Mucosa of stomach (tissue), 1 donor: ENCODE results near the gene STARD9.

Experiments used
- H3K27me3 ChIP-seq: one replicate; pipeline ENCODE4 v1.7.0; 2013; ENCODE audit warnings: mild to moderate bottlenecking, low read length; ENCODE audit not compliant: control insufficient read depth, insufficient read depth
- H3K36me3 ChIP-seq: one replicate; pipeline ENCODE4 v1.7.0; 2013; ENCODE audit warnings: low read length; ENCODE audit not compliant: control insufficient read depth, insufficient read depth
- H3K4me1 ChIP-seq: one replicate; pipeline ENCODE4 v1.7.0; 2013; ENCODE audit warnings: mild to moderate bottlenecking, low read length; ENCODE audit not compliant: control insufficient read depth, insufficient read depth
- H3K4me3 ChIP-seq: one replicate; pipeline ENCODE4 v1.7.0; 2013; ENCODE audit warnings: low read length
- H3K9ac ChIP-seq: one replicate; pipeline ENCODE4 v1.7.0; 2013; ENCODE audit warnings: mild to moderate bottlenecking, low read length, moderate library complexity
- H3K9me3 ChIP-seq: one replicate; pipeline ENCODE4 v1.7.0; 2013; ENCODE audit warnings: mild to moderate bottlenecking, low read length, moderate library complexity; ENCODE audit not compliant: control insufficient read depth
- donor health status: Pancreatic carcinoma.

Gene STARD9

DNA sequence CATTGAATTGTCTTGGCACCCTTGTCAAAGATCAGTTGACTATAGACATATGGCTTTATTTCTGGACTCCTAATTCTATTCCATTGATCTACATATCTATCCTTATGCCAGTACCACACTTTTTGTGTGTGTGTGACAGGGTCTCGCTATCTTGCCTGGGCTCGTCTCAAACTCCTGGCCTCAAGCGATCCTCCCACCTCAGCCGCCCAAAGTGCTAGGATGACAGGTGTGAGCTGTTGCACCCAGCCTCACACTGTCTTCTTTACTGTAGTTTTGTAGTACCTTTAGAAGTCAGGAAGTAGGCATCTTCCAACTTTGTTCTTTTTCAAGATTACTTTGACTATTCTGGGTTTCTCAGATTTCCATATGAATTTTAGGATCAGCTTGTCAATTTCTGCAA, 137.2 kb downstream of the STARD9 start:
- no peak overlapping the region for H3K4me3 ChIP-seq
- H3K27me3 ChIP-seq: no peaks in the 10 kb centered on the region
- H3K36me3 ChIP-seq: no peaks in the 10 kb centered on the region
- no peaks in the 10 kb centered on the region for H3K4me1 ChIP-seq
- no peaks in the 10 kb centered on the region for H3K9me3 ChIP-seq
- no peak overlapping the region for H3K9ac ChIP-seq

DNA sequence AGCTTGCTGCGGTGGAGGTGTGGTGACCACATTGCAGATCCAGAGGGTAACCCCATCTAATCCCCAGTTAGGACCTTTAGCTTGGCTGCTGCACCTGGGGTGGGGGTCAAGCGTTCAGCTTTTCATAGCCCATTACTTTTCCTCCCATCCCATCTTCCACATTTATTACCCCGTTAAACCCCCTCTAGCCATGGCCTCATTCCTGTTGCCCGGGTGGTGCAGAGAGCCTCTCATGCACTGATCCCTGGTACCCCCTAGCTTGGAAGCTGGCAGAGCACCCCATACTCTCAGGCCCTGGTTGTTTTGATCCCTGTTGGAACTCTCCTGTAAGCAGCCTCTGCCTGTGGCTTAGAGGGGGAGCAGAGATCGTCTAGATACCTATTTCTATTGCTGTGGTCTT, 140.7 kb downstream of the STARD9 start:
- Histone ChIP-seq H3K4me3 (no peak overlapping the region), H3K4me1 (no peaks in the 10 kb centered on the region), H3K36me3 (no peaks in the 10 kb centered on the region), H3K9ac (no peak overlapping the region), H3K27me3 (no peaks in the 10 kb centered on the region), H3K9me3 (no peaks in the 10 kb centered on the region)

- Histone ChIP-seq H3K27me3 (no peaks in the 10 kb centered on the region), H3K36me3 (no peaks in the 10 kb centered on the region), H3K9ac (no peak overlapping the region), H3K4me3 (no peak overlapping the region), H3K4me1 (no peaks in the 10 kb centered on the region), H3K9me3 (no peaks in the 10 kb centered on the region)
These were observed 141.2 kb downstream of the STARD9 start for GRCh38 chr15:42716626-42717025.

DNA sequence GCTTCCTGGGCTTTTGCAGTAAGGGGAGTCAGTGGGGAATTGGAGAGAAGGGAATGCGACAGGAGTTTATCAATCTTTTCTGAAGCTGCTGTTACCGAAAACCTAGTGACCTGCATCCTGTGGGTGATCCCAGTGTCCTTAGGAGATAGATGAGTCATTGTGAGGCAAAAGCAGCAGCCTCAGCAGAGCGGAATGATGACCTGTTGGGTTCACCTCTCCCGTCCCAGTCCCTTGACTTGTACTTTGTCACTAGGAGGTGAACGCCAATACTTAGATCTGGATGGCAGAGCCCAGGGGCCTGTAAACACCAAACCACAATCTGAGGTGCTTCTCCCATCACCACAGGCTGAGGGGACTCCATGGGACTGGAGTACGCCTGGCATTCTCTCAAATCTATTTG, 143.6 kb downstream of the STARD9 start:
- Histone ChIP-seq H3K4me3 (no peak overlapping the region), H3K9ac (no peak overlapping the region), H3K36me3 (no peaks in the 10 kb centered on the region), H3K9me3 (no peaks in the 10 kb centered on the region), H3K27me3 (no peaks in the 10 kb centered on the region), H3K4me1 (no peaks in the 10 kb centered on the region)

DNA sequence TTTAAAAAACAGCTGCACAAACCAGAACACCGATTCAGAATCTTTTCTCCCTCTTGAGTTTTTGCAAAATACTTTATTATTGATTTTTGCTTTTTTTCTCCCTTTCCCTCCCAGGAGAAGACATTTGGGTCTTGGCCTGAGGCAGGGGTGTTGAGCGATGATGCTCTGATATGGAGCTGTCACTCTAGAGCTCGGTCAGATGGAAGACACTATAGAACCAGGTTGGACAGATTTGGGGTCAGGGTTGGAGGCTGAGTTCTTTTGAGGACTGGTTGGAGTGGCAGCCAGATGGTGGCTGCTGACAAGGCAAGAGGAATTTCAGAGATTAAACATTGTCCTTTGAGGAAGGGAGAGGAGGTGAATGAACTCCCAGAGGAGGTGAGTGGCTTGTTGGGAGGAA, 144.7 kb downstream of the STARD9 start:
- H3K4me3 ChIP-seq: no peak overlapping the region
- no peaks in the 10 kb centered on the region for H3K9me3 ChIP-seq
- no peak overlapping the region for H3K9ac ChIP-seq
- no peaks in the 10 kb centered on the region for H3K36me3 ChIP-seq
- no peaks in the 10 kb centered on the region for H3K4me1 ChIP-seq
- H3K27me3 ChIP-seq: no peaks in the 10 kb centered on the region

DNA sequence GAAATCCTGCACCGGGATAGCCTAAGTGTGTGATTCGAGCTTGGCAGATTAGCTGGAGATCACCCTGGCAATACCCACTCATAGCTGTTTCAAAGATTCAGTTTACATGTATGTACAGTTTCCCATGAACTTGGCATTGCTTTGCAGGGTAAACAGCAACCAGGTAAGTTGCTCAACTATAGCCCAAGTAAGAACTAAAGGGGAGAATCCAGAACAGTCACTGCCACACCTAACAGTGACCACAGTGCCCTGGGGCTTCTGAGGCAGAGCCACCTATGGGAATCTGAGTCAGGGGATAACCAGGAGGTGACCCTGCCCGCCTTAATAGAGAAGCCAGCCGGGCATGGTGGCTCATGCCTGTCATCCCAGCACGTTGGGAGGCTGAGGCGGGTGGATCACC, 145.6 kb downstream of the STARD9 start:
- H3K27me3 ChIP-seq: no peaks in the 10 kb centered on the region
- no peaks in the 10 kb centered on the region for H3K4me1 ChIP-seq

DNA sequence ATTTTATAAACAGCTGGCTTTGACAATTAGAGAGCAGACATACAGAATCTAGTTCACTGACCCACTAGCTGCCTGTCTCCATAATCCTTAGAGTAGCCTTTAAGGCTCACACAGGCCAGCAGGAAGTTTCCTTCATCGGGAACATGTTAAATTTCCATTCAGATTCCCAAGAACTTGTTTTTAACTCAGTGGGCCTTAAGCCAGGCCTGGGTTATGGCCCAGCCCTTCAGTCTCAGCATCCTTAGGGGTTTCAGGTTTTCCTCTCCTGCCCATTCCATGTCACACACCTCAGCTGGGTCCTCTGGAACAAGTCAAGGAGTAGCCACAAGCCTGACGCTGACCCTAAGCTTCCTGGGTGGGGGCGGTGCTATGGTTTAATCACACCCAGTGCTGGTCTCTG, 146.5 kb downstream of the STARD9 start:
- Histone ChIP-seq H3K9ac (no peak overlapping the region), H3K9me3 (no peaks in the 10 kb centered on the region), H3K27me3 (no peaks in the 10 kb centered on the region), H3K4me3 (no peak overlapping the region), H3K4me1 (no peaks in the 10 kb centered on the region), H3K36me3 (peaks cover 6% of the 10 kb centered on the region)

More for the DNA sequence above, 145.6 kb downstream of the STARD9 start:
- no peaks in the 10 kb centered on the region for H3K9me3 ChIP-seq
- H3K4me3 ChIP-seq: no peak overlapping the region
- H3K36me3 ChIP-seq: peaks cover under 1% of the 10 kb centered on the region
- H3K9ac ChIP-seq: no peak overlapping the region

- Histone ChIP-seq H3K36me3 (peaks cover 6% of the 10 kb centered on the region), H3K9ac (no peak overlapping the region), H3K4me3 (no peak overlapping the region), H3K4me1 (no peaks in the 10 kb centered on the region), H3K27me3 (no peaks in the 10 kb centered on the region), H3K9me3 (no peaks in the 10 kb centered on the region)
These were observed 147.7 kb downstream of the STARD9 start for GRCh38 chr15:42723068-42723467.

DNA sequence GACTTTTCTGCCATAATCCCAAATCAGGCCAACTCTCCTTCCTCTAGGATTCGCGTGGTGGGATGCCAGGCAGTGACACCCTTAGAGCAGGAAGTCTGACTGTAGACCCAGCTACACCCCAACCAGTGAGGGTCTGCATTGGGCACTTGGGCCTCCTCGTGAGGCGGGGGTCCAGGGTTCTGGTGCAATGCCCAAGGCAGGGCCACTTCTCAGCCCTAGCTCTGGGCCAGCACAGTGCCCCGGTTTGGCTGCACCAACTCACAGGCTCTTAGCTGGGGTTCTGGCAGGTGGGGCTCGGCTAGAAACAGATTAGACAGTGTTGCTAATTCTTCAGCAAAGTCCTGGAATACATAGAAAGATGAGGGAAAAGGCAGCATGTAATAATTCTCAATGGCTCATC, 148.9 kb downstream of the STARD9 start:
- Histone ChIP-seq H3K4me3 (no peak overlapping the region), H3K36me3 (peaks cover 14% of the 10 kb centered on the region), H3K9ac (no peak overlapping the region), H3K9me3 (no peaks in the 10 kb centered on the region), H3K27me3 (no peaks in the 10 kb centered on the region), H3K4me1 (no peaks in the 10 kb centered on the region)

DNA sequence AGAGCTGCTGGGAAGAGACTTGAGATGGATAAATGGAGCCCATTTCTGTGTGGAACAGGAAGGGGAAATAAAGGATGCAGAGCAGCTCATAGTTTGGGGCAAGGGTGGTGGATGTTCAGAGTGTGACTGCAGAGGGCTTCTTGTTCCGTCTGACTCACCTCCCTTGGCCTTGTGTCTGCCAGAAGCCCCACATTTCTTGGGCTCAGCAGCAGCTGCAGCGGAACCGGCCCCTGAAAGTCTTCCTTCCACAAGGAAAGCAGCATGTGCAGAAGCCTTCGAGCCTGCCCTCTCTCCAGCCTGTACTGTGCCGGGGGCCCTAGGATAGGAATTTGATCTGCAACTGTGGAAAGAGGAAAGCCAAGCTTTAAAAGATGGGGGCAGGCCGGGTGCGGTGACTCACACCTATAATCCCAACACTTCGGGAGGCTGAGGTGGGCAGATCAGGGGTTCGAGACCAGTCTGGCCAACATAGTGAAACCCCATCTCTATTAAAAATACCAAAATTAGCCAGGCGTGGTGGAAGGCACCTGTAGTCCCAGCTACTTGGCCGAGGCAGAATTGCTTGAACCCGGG, 150.0 kb downstream of the STARD9 start:
- H3K36me3 ChIP-seq: peaks cover 21% of the 10 kb centered on the region
- H3K4me3 ChIP-seq: no peak overlapping the region
- no peak overlapping the region for H3K9ac ChIP-seq
- H3K27me3 ChIP-seq: no peaks in the 10 kb centered on the region
- no peaks in the 10 kb centered on the region for H3K4me1 ChIP-seq
- no peaks in the 10 kb centered on the region for H3K9me3 ChIP-seq

DNA sequence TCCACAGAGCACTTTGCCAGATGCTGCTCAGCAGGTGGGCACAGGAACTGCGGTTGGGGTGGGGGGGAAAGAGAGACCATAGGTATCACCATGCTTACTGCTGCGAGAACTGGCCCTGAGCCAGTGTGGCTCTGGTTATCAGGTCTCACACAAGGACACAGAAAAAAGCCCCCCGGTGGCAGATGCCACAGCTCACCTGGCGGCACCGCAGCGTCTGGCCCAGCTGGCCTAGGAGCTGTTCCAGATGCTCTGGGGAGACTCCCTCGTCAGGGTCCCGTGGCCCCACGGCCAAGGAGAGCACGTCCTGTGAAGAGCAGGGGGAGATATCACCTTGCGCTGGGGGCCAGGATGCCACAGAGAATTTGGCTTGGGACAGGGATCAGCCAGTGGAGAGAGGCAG, 150.7 kb downstream of the STARD9 start:
- no peak overlapping the region for H3K9ac ChIP-seq
- no peaks in the 10 kb centered on the region for H3K27me3 ChIP-seq
- H3K4me3 ChIP-seq: no peak overlapping the region
- H3K9me3 ChIP-seq: no peaks in the 10 kb centered on the region
- no peaks in the 10 kb centered on the region for H3K4me1 ChIP-seq
- peaks cover 21% of the 10 kb centered on the region for H3K36me3 ChIP-seq

DNA sequence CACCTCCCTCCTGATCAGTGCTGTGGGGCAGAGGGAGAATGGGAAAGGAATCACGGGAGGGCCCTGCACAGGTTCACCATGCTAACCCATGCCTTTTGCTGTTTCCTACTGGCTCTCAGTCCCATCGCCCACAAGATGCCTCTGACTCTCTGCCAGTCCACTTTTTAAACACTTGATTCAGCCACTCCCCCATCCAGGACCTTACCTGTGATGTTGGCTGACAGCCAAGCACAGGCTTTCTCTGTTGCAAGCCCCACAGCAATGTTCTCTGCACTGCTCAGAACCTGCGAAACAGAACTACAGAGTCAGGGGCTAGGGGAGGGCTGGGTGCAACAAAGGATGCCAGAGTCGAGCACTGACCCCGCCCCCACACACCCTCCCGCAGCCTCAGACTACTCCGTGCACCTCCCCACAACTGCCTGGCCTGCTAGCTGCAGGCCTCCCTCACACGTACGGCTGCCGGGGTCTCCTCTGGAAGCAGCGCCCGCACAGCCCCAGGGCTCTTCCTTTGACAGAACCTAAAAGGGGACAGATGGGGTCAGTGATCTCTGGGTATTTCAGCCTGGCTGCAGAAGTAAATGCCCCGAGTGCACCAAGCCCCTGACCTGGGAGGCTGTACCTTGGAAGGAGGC, 152.5 kb downstream of the STARD9 start:
- Histone ChIP-seq H3K9me3 (no peaks in the 10 kb centered on the region), H3K4me3 (no peak overlapping the region), H3K4me1 (no peaks in the 10 kb centered on the region), H3K9ac (no peak overlapping the region), H3K27me3 (no peaks in the 10 kb centered on the region), H3K36me3 (peaks cover 25% of the 10 kb centered on the region)

GRCh38 chr15:42728560-42728959, 153.2 kb downstream of the STARD9 start:
- H3K4me3 ChIP-seq: no peak overlapping the region
- no peaks in the 10 kb centered on the region for H3K4me1 ChIP-seq
- H3K36me3 ChIP-seq: peaks cover 25% of the 10 kb centered on the region

More at GRCh38 chr15:42728560-42728959, 153.2 kb downstream of the STARD9 start:
- no peaks in the 10 kb centered on the region for H3K27me3 ChIP-seq
- no peak overlapping the region for H3K9ac ChIP-seq
- H3K9me3 ChIP-seq: no peaks in the 10 kb centered on the region
